ENCODE data around the gene IKZF1.

The IKZF1 gene

DNA sequence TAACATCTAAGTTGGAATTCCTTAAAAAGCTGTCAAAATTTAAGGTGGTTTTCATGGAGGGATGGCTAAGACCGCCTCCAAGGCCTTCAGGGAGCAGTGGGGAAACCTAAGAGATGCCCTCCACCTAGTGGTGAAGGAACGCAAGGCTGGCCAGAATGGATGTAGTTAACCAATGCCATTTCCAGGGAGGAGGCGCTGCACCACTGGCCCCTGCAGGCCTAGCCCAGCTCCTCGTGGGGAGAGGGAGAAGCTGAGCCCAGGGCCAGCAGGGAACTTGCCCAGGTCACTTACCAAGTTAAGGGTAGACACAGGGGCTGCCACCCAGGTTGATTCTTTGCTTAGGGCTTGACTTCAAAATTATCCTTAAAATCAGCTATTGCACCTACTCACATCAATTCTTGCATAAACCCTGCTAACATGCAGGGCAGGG, 113.6 kb downstream of the IKZF1 start:
- peak; percentile 88 for DNase-seq

GRCh38 chr7:50418526-50419290, 114.2 kb downstream of the IKZF1 start:
- DNase-seq, result no peak

DNA sequence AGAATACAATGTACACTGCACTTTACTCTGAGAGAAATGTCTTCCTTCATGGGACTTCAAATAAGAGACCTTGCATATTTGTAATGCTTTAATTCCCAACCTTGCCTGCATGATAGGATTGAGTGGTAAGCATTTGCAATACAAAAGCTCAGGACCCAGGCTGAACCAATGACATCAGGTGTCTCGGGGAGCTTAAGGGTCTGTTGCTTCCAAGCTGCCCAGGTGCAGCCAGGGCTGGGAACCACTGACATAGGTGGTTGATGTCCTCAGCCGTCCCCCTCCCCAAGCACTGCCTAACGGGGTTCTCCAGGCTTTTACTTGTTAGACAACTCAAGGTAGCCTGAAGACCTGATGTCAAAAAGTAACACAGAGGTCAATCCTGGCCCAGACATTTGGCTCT, 116.5 kb downstream of the IKZF1 start:
- DNase-seq, result no peak

DNA sequence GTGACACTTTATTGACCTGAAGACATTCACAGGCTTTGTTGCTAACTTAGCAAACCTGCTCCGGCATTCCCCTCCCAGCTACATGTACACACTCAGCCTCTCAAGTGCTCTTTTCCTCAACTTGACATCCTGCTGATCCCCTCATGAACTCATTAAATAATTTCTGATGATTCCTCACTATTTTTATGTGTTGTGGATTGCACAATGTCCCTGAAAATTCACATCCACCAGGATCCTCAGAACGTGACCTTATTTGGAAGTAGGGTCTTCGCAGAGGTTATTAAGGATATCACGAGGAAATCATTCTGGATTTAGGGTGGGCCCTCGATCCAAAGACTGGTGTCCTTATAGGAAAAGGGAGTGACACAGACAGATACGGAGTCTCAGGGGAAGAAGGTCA, 118.3 kb downstream of the IKZF1 start:
- no peak for DNase-seq

- DNase-seq, result no peak
These were observed 119.3 kb downstream of the IKZF1 start for GRCh38 chr7:50423860-50424259.

DNA sequence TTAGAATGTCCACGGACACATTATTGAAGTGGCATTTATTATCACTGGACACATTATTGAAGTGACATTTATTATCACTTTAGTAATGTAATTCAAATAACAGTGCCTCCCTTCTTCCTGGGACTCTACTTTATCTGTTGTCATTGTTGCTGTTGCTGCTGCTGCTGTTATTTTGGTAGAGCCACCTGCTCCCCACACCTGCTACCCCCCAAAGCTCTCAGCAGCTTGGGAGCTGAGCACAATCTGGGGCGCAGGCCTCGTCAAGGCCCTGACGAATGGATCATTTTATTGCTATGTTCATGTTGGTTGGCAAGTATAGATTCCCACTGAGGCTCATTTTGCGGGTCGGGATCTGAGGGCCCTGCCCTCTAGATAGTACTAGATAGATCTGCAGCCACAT, 120.8 kb downstream of the IKZF1 start:
- no peak for DNase-seq

- DNase-seq, result no peak
These were observed 121.9 kb downstream of the IKZF1 start for GRCh38 chr7:50426280-50427045.

DNA sequence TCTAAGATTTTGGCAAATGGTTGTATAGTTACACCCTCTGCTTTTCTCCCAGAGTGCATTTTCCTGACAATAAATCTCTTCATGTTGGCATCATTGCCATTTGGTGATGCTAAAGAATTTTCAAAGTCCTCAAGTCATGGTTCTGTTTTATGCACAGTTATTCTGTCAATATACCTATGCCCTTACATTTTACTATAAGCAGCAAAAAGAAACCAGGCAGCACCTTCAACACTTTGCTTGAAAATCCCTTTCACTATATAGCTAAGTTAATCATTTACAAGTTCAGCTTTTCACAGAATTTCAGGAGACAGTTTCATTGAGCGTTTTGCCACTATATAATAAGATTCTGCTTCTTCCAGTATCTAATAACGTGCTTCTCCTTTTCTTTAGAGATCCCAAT, 123.0 kb downstream of the IKZF1 start:
- no peak for DNase-seq

DNA sequence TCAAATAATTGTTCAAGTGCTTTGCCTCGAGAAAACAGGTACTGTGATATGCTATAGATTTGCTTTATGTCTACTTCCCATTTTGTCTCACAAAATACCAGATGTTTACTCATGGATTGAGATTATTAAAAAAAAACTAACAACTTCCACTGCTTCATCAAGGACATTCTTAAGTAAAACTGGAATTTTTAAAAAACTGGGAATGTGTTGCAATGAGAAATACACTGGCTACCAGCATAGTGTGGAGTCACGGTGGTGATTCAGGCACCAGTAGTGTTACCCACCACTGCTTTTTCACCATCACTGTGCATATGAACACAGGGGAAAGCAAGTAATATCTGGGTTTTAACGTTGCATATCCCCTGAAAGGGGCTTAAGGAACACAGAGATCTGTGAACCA, 124.4 kb downstream of the IKZF1 start:
- no peak for DNase-seq

- DNase-seq, result no peak
These were observed 126.8 kb downstream of the IKZF1 start for GRCh38 chr7:50431316-50431715.

GRCh38 chr7:50431722-50432305, 127.3 kb downstream of the IKZF1 start:
- DNase-seq, result no peak

DNA sequence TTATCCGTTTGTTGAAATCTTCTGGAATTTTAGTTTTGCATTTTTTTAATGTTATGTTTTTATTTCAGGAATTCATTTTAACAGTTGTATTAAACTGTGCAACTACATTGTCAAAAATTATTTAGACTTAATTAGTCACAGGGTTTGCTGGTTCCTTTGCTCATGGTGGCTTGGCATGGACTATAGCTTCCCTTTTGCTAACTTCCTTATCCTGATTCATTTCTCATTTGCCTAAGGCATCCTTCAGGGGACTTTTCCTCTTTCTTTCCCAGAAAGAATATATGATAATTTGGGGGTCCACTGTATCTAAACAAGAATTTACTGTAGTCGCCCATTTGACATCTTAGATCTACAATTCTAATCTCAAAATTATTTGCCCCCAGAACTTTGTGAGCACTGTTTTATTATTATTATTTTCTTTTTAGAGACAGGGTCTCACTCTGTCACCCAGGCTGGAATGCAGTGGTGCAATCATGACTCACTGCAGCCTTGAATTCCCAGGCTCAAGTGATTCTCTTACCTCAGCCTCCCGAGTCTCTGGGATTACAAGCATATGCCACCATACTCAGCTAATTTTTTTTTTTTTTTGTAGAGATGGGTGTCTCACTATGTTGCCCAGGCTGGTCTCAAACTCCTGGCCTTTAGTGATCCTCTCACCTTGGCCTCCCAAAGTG, 131.8 kb downstream of the IKZF1 start:
- no peak for DNase-seq

DNA sequence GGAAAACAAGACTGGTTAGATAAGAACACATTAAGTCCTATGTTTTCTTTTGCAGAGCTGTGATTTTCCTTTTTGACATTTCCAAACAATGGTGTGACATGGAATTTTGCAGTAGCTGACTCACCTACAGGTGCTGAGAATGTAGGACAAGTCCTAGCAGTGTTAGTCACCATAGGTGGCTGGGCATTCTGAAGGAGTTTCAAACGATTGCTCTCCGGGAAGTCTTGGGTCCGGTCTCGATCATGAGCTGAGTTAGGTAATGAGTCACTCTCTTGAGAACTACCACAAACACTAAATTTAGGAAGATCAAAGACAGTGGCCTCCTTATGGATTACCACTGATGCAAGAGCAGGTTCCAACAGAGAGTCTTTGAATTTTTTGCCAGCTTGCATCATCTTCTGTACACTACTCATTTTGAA, 142.0 kb downstream of the IKZF1 start:
- DNase-seq, result no peak

DNA sequence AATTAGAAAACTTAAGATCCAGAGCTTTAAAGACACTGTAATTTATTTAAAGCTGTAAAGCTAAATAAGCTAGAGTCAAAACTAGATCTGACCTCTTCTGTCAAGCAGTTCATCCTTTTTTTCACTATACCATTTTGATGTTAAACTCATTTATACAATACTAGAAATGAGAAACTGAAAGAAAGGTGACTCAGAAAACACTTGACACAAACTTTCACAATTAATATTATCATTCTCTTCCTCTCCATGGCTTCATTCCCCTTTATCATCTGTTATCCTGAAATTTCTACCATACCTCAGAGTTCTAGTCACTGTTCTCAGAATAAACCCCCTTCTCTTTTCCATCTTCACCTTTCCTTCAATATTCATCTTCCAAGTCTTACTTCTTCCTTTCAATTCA, 144.3 kb downstream of the IKZF1 start:
- DNase-seq, result no peak

- peak; percentile 15 for DNase-seq
These were observed 145.0 kb downstream of the IKZF1 start for GRCh38 chr7:50449501-50449880.

- DNase-seq, result peak; percentile 86
These were observed 145.5 kb downstream of the IKZF1 start, which contains the start of gene FIGNL1 for GRCh38 chr7:50449881-50450589. Gene FIGNL1 (minus strand): TSS chr7:50450350. CDS start chr7:50447287, 3,063 bp downstream.

- peak; percentile 31 for DNase-seq
These were observed 146.1 kb downstream of the IKZF1 start for GRCh38 chr7:50450590-50451032.
